Inferior parietal cortex (tissue), 1 donor: ENCODE measurements around the gene YAE1.

Experiments
- DNase-seq: peaks from one replicate; pipeline ENCODE4 v3.0.0-alpha.2; 2016; ENCODE audit errors: extremely low spot score

Gene YAE1

DNA sequence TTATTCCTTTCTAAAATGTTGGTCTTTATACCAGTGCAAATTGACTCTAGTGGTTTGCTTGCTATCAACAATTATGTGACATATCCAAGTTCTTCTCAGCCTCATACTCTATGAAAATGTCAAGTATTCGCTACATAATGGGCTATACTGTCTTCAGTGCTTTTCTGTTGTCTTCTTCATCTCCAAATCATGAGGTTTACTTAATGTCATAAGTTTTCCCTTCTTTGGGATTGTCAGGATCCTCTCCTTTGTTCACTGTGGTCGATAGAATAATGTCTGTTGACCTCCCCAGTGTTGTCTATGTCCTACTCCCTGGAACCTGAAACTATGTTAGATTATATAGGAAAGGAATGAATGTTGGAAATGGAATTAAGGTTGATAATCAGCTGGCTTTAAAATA is 40.7 kb downstream of the YAE1 start:
- DNase-seq: no peak

DNA sequence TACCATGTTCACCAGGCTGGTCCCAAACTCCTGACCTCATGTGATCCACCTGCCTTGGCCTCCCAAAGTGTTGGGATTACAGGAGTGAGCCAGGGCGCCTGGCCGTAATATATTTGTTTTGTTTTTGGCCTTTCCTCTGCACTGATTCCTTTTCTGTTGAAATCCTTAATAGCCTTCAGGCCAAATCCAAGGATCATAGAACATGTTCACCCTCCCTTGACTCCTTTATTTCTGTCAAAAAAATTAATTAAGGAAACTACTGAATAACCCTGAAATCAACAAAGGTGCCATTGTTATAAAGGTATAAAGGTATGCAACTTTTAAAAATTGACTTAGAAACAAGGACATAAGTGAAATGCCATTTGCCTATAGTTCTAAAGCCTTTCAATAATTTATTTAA is 41.7 kb downstream of the YAE1 start:
- DNase-seq: no peak

DNA sequence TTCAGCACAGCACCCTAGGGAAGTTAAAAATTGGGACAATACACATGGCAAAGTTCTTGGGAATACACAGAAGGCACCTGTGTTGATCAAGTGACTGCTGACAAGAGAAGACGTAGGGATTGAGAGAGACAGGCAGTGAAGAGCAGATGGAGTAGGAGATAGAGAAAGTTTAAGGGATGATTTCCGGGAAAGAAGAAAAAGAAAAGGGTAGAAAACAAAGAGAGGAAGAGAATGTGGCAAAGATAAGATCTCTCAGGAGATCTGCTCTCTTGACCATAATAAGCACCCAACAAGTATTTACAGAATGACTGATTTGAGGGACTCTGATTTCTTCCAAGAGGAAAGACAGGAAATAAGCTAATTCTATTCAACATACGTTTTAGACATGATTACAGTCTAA is 42.1 kb downstream of the YAE1 start:
- no peak for DNase-seq

DNA sequence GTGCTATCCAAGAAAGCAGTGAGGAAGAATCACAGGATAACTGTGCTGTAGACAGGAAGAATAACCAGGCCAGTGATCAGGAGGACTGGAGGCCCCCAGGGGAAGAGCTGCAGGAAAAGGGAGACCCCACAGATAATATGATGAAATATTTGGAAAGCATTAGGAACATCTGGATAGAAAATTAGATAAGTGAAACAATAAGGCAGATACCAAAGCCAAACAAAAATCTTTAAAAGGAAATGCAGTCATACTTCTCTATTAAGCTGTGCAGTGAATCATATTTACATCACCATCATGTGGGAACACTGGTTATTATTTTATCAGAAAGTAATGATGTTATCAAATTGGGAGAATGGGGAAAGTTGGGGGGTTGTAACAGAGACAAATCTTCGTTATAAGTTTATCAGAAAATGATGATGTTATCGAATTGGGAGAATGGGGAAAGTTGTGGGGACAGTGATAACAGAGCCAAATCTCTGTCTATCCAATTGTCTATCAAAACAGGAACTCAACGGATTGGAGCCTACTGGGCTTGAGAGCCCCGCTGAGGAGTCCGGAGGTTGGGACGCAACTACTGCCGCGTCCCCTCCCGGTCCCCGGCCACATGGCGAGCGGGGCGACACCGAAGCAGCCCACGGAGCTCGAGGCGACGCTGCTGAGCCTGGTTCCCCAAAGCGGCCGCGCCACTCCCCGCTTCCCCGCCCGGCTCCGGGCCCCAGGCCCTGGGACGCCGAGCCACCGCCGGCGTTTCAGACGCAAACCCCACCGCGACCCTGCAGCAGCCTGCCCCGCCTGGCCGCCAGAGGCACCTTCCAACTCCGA is 43.1 kb downstream of the YAE1 start:
- no peak for DNase-seq

DNA sequence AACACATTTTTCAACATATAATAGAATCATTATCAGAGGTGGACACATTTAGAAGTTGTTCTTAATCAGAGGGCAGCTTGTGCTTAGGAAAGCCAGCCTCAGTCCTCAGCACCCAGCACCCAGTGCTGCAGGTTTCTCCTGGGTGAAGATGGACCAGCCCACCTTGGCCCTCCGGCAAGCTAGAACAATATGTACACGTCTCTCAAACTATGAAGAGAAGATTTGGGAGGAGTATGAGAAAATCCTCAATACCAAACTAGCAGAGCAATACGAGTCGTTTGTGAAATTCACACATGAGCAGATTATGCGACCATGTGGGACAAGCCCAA is 43.7 kb downstream of the YAE1 start:
- DNase-seq: no peak

DNA sequence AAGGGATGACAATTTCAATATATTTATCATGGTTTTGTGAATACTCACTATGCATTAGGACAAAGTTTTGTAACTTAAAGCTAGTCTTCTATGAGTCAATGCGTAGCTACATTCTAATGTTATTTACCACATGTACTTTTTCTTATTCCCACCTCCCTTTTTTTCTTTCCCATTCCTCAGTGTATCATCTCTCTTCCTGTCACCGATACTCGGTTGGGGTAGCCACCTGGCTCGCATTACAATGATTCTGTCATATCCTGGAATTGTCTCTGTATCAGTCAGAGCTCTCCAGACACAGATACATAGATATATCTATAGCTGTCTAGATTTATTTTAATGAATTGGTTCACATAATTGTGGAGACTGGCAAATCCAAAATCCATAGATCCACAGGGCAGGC is 47.4 kb downstream of the YAE1 start:
- DNase-seq: no peak

DNA sequence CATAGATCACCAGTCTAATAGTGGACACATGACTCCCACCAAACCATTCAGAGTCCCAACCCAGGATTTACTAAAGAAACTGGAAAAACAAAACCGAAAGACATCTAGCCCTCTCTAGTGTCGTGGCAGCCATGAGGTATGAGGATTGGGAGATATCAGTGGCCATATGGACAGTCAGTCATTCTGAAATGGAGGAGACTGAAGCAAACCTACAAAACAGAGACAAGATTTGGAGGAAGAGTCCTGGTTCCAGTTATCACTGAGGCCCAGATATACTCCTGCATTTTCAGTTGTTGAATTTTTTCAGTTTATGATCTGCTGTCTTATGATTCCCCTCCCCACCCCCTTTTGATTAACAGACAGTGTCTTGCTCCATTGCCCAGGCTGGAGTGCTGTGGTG is 48.1 kb downstream of the YAE1 start:
- no peak for DNase-seq

DNA sequence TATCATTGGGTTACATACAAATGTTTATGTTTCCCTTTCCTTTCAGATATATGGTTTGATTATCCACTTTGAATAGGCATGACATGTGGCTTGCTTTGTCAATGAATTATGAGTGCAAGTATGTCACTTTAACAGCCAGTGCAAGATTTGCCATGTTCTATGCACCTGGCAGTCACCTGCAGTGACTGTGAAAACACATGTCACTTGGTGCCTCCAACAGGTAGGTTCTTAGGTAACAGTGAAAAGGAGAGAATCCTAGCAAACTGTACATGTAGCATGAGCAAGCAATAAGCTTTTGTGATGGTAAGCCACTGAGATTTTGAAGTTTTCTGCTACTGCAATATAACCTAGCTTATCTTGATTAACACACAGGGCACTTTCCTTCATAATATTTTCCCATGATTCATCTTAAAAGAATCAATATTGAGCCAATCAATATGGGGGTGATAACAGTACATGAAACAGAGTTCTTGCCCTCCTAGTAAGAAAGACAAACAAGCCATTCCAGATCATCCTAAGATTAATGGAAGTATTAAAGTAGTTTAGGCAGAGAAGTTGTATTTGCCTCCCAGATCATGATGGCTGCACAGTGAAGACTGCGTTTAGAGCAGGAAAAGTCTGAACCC is 49.3 kb downstream of the YAE1 start:
- DNase-seq: no peak

DNA sequence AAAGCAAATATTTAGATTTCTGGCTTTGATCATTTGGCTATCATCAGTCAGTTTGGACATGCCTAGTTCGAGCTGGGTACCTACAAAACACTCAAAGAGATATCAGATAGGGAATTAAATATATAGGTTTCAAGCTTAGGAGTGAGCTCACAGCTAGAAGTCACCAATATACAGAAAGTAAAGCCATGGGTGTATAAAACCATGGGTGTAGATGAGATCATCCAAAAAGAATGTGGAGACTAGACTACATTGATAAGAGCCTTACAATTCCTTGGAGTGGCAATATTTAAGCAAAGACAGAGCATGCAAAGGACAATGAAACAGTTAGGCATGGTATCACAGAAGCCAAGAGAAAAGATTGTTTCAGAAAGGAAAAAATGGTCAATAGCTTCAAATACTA is 49.9 kb downstream of the YAE1 start:
- DNase-seq: no peak

DNA sequence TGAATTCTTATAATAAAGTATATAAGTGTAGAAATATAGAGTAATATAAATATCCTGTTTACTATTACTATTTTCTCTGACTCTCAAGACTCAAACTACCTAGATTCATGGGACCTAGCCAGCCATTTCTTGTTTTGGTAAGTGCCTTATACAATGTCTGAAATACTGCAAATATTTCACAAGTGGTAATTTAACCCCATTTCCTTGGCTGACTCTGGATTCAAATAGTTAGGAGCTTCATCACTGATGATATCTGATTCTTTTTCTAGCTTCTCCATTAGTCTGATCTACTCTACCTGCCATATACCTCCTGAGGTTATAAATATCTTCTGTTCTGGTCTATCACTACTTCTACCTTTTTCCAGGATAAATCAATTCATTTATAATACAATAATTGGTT is 50.8 kb downstream of the YAE1 start:
- no peak for DNase-seq

DNA sequence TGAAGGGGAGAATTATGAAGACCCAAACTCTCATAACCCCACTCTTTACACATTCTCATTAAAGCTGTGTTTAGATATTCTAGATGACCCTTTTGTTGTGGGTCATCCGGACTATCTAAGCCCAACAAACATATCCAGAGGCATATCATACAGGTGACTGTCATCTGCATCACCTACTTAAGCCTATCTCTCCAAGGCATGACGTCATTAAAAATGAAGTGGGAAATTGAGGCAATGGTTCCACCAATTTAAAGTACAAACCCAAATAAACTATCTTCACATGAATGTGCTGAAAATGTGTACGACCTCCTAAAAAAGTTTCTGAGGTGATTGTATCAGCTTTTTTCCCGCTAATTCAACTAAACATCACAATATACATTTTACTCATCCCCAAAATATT is 52.7 kb downstream of the YAE1 start:
- no peak for DNase-seq

DNA sequence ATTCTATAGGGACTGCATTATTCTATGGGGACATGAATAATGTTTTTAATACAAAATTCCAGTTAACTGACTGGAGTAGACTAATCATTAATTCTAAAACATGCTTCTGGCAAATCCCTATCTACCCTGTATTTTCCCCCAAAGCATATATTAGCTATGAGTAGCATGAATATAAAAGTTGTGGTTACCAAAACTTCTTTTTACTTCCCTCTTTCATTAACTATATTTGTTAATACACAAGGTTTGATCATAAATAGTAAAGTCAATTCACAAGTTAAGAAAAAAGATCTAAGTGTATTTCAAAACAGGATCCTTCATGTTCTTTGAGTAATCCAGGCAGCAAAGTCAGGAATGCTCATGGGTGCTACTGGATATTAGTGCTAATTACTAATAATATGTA is 54.3 kb downstream of the YAE1 start:
- no peak for DNase-seq

DNA sequence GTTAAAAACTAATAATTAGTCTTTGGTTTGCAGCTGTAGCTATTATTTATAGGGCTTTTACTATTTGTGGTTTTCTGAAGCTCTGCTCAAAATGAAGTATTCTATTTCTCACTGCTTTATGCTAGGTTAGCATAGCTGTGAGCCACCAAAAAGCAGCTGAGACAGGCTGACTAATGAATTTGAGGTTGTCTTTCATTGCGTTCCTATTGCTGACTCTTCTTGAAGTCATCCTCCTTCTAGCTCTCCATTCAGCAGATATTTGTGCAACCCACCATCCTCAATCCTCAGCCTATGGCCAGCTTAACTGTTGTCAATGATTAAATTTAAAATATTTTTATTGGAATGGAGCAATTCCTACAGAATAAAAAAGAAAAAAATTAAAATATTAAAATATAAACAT is 55.1 kb downstream of the YAE1 start:
- no peak for DNase-seq

DNA sequence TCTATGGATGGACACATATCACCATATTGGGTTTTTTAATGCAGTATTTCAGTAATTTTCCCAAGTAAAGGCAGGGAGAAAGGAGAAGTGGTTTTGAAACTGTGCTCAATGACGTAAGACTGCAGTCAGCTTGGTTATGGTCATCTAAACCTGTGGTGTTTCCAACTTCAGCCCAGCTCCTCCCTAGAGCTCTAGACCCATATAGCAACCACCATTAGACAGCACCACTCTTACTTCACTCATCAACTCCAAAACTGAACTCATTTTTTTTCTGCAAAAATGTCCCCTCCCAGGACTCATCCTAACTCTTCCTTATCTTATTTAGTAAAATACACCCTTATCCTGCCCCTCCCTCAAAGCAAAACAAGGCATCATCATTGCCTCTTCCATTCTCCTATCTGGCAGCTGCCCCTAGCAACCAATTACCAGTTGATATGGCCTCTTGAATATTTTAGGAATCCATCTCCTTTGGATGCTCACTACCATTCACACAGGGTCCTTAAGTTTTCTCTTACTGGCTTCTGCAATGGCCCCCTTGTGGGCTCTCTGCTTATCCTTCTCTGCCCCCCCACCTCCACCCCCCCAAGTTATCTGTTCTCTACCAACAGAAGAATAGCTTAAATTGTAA is 55.7 kb downstream of the YAE1 start:
- DNase-seq: no peak
